ENCODE data around the gene CBL. TPM values are rescaled to one million over a fixed set of nuclear protein-coding genes. Genes with fewer than 3 reads are reported as not detected.

The CBL gene
- total RNA-seq, 1 experiment from 2014 or later, result 56.4 TPM

- H3K23me2 ChIP-seq (ENCODE audit: insufficient read length, low read depth, low read length, poor library complexity, severe bottlenecking), result no peaks in the 10 kb centered on the region
- H2BK12ac ChIP-seq (ENCODE audit: insufficient read length, low read depth, low read length), result no peak within 1 kb of the TSS
- H3T11ph ChIP-seq (ENCODE audit: low read length), result no peak within 1 kb of the TSS
- no peak within 1 kb of the TSS for H3K56ac ChIP-seq (ENCODE audit: insufficient read length, low read depth, low read length)
- Mint-ChIP-seq H3K36me3 (ENCODE audit: insufficient read depth in 1 of 3, low read depth in 3 of 3) (no peaks in the 10 kb centered on the region), H3K9me3 (0 out of 5 replicates have a peak, but pooled peaks cover 0 to 4% of the 10 kb centered on the region in 2 experiments), H3K27me3 (ENCODE audit: low read depth) (peaks cover 77% of the 10 kb centered on the region), H3K27ac (no peak within 1 kb of the TSS), H3K4me1 (peaks cover 5 to 19% of the 10 kb centered on the region in 2 experiments; a peak in 3 of 4 replicates), H3K4me3 (no peak within 1 kb of the TSS; a peak in 1 of 5 replicates)
- H3K27me3 ChIP-seq (ENCODE audit: insufficient read depth, low read length), result no peaks in the 10 kb centered on the region; the same call in 1 of the 2 replicates
- H3K4me1 ChIP-seq (ENCODE audit: insufficient read depth, low read length), result no peaks in the 10 kb centered on the region
- no peaks in the 10 kb centered on the region for H3K79me1 ChIP-seq (ENCODE audit: insufficient read depth, low read depth, low read length, poor library complexity, severe bottlenecking)
- H2BK5ac ChIP-seq (ENCODE audit: insufficient read length, low read length), result no peak within 1 kb of the TSS
- H2AFZ ChIP-seq (ENCODE audit: low read length), result no peak within 1 kb of the TSS
- H2BK120ac ChIP-seq (ENCODE audit: low read depth, low read length, poor library complexity, severe bottlenecking), result no peak within 1 kb of the TSS
- no peak within 1 kb of the TSS for H3K9ac ChIP-seq (ENCODE audit: extremely low read depth, insufficient read length, low read length)
- no peak within 1 kb of the TSS for H4K91ac ChIP-seq (ENCODE audit: insufficient read length, low read depth, low read length)
- no peak within 1 kb of the TSS for H3K18ac ChIP-seq (ENCODE audit: insufficient read length, low read depth, low read length)
- DNase-seq, result no peak
- TF ChIP-seq, protein P1, sequence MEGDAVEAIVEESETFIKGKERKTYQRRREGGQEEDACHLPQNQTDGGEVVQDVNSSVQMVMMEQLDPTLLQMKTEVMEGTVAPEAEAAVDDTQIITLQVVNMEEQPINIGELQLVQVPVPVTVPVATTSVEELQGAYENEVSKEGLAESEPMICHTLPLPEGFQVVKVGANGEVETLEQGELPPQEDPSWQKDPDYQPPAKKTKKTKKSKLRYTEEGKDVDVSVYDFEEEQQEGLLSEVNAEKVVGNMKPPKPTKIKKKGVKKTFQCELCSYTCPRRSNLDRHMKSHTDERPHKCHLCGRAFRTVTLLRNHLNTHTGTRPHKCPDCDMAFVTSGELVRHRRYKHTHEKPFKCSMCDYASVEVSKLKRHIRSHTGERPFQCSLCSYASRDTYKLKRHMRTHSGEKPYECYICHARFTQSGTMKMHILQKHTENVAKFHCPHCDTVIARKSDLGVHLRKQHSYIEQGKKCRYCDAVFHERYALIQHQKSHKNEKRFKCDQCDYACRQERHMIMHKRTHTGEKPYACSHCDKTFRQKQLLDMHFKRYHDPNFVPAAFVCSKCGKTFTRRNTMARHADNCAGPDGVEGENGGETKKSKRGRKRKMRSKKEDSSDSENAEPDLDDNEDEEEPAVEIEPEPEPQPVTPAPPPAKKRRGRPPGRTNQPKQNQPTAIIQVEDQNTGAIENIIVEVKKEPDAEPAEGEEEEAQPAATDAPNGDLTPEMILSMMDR (conservative IDR thresholded peaks at IDR 0.05), result no peak
- no peaks in the 10 kb centered on the region for H4K20me1 ChIP-seq (ENCODE audit: control insufficient read depth, insufficient read depth, insufficient read length)
- no peak within 1 kb of the TSS for H3K27ac ChIP-seq (ENCODE audit: insufficient read length, low read depth, low read length)
- no CpG with 5 or more reads among the region's 6 CpGs for WGBS (ENCODE audit: extremely low coverage, insufficient read length, low lambda C conversion rate)
- no peak within 1 kb of the TSS for H2BK20ac ChIP-seq (ENCODE audit: low read depth, low read length, poor library complexity, severe bottlenecking)
- no peaks in the 10 kb centered on the region for H3K79me2 ChIP-seq (ENCODE audit: insufficient read depth, low read length)
- H3K14ac ChIP-seq (ENCODE audit: insufficient read depth, low read length), result no peak within 1 kb of the TSS; the same call in 1 of the 2 replicates
- no peak within 1 kb of the TSS for H3K4me2 ChIP-seq (ENCODE audit: insufficient read depth, insufficient read length, low read length)
- no peaks in the 10 kb centered on the region for H3K9me3 ChIP-seq (ENCODE audit: control insufficient read depth, low read depth, low read length)
- no peak within 1 kb of the TSS for H3K23ac ChIP-seq (ENCODE audit: insufficient read length, low read depth, low read length)
- H3K4ac ChIP-seq (ENCODE audit: low read depth, low read length), result no peak within 1 kb of the TSS
- H2BK15ac ChIP-seq (ENCODE audit: low read depth, low read length), result no peak within 1 kb of the TSS
- no peak within 1 kb of the TSS for H4K8ac ChIP-seq (replicated peaks; ENCODE audit: insufficient read length, low read depth, low read length)
- H4K5ac ChIP-seq (ENCODE audit: insufficient read length, low read depth, low read length), result no peak within 1 kb of the TSS
- H2AK5ac ChIP-seq (ENCODE audit: insufficient read length, low read length), result no peak within 1 kb of the TSS
Observed at GRCh38 chr11:119346605-119347004, 140.5 kb downstream of the CBL start, which contains the start of gene MFRP. Gene MFRP (minus strand): TSS chr11:119346705. CDS start chr11:119346513, 192 bp downstream.

Data from H9 (cell line).